Ovary (tissue), 3 donors: ENCODE measurements around the gene TAGLN2.

ENCODE experiments used
- EP300 ChIP-seq: sonication (generic); formaldehyde crosslinking; IDR thresholded peaks from one replicate; pipeline ENCODE4 v1.6.1; 2017; ENCODE audit warnings: antibody characterized with exemption
- POLR2A ChIP-seq: fragments of 450-650 bp; IDR thresholded peaks from one replicate; pipeline ENCODE4 v1.6.1; 2017; ENCODE audit warnings: antibody characterized with exemption, mild to moderate bottlenecking, moderate library complexity
- TF ChIP-seq, protein P1 (sequence below), 3 donors: fragments of 450-650 bp in 2 of 3; fragments of 200-600 bp in 1 of 3; IDR thresholded peaks; one replicate each; pipeline versions ENCODE4 v1.5.1 to v1.8.0; 2016 to 2022; ENCODE audit warnings: antibody characterized with exemption in 3 of 3, mild to moderate bottlenecking in 1 of 3
- donor health status: DM: no; HTN: no; CAD: no.

- TF ChIP-seq, protein P1, sequence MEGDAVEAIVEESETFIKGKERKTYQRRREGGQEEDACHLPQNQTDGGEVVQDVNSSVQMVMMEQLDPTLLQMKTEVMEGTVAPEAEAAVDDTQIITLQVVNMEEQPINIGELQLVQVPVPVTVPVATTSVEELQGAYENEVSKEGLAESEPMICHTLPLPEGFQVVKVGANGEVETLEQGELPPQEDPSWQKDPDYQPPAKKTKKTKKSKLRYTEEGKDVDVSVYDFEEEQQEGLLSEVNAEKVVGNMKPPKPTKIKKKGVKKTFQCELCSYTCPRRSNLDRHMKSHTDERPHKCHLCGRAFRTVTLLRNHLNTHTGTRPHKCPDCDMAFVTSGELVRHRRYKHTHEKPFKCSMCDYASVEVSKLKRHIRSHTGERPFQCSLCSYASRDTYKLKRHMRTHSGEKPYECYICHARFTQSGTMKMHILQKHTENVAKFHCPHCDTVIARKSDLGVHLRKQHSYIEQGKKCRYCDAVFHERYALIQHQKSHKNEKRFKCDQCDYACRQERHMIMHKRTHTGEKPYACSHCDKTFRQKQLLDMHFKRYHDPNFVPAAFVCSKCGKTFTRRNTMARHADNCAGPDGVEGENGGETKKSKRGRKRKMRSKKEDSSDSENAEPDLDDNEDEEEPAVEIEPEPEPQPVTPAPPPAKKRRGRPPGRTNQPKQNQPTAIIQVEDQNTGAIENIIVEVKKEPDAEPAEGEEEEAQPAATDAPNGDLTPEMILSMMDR (IDR thresholded peaks at IDR 0.05) = no peak
- TF ChIP-seq POLR2A (no peak), EP300 (no peak)
Observed at GRCh38 chr1:159883134-159883533, 42.2 kb downstream of the TAGLN2 start.
